ENCODE data around the gene SLAMF9. TPM values are rescaled to one million over a fixed set of nuclear protein-coding genes. Genes with fewer than 3 reads are reported as not detected.
A peak's percentile ranks its signal among the peaks of the same experiment; 100 is the strongest.

SLAMF9 gene
- total RNA-seq, 8 experiments from 2014 or later, result 0.43 TPM; not detected in 7

GRCh38 chr1:159943908-159944622 is 10.0 kb downstream of the SLAMF9 start:
- Histone ChIP-seq H3K27ac (no peak overlapping the region), H3K4me1 (replicated peaks in 1 of 2) (peaks cover 45 to 48% of the 10 kb centered on the region in 2 donors), H3K4me3 (peak overlapping the region in 3 of 5 donors; percentile 43 to 55 (median 52))
- no peak for ATAC-seq (replicated peaks in 6 of 8)
- in situ Hi-C loops (cut with MboI; ENCODE audit: low pct_unique_long_range_greater_than_20kb in 2 of 9, low sequenced_read_pairs in 9 of 9, unreplicated experiment in 9 of 9), result loop anchor here in 3 of 9 experiments (25.0 kb wide), 3 partner anchors 143 to 293 kb away; partner anchors contain the start of genes IGSF8 (in 2 of the 3), KCNJ9 (in 2 of the 3) and DUSP23 (in 1 of the 3)
- 78 to 100% (median 83%) methylated on average over 1 to 9 of the region's 9 CpGs; no CpG with 5 or more reads in 4 of the 10 experiments for WGBS, 10 experiments

- ATAC-seq (replicated peaks in 6 of 8), result no peak
- in situ Hi-C loops (cut with MboI; ENCODE audit: low pct_unique_long_range_greater_than_20kb in 2 of 9, low sequenced_read_pairs in 9 of 9, unreplicated experiment in 9 of 9), result loop anchor here in 3 of 9 experiments (25.0 kb wide), 3 partner anchors 144 to 294 kb away; partner anchors contain the start of genes IGSF8 (in 2 of the 3), KCNJ9 (in 2 of the 3) and DUSP23 (in 1 of the 3)
- Histone ChIP-seq H3K4me3 (no peak overlapping the region), H3K4me1 (replicated peaks in 1 of 2) (peaks cover 45 to 49% of the 10 kb centered on the region in 2 donors), H3K27ac (no peak overlapping the region)
- WGBS, 10 experiments, result 35 to 95% methylated on average over 4 to 5 of the region's 5 CpGs; no CpG with 5 or more reads in 8 of the 10 experiments
These were observed 10.8 kb downstream of the SLAMF9 start for GRCh38 chr1:159943278-159943640.

GRCh38 chr1:159942632-159943277 is 11.3 kb downstream of the SLAMF9 start:
- Histone ChIP-seq H3K4me1 (replicated peaks in 1 of 2) (peaks cover 49 to 54% of the 10 kb centered on the region in 2 donors), H3K4me3 (no peak overlapping the region), H3K27ac (peak overlapping the region in 1 of 2 donors; percentile 68)
- ATAC-seq (replicated peaks in 6 of 8), result no peak
- in situ Hi-C loops (cut with MboI; ENCODE audit: low pct_unique_long_range_greater_than_20kb in 2 of 9, low sequenced_read_pairs in 9 of 9, unreplicated experiment in 9 of 9), result loop anchor here in 3 of 9 experiments (25.0 kb wide), 3 partner anchors 145 to 295 kb away; partner anchors contain the start of genes IGSF8 (in 2 of the 3), KCNJ9 (in 2 of the 3) and DUSP23 (in 1 of the 3)
- WGBS, 10 experiments, result 64 to 100% (median 76%) methylated on average over 1 to 5 of the region's 15 CpGs; no CpG with 5 or more reads in 5 of the 10 experiments

DNA sequence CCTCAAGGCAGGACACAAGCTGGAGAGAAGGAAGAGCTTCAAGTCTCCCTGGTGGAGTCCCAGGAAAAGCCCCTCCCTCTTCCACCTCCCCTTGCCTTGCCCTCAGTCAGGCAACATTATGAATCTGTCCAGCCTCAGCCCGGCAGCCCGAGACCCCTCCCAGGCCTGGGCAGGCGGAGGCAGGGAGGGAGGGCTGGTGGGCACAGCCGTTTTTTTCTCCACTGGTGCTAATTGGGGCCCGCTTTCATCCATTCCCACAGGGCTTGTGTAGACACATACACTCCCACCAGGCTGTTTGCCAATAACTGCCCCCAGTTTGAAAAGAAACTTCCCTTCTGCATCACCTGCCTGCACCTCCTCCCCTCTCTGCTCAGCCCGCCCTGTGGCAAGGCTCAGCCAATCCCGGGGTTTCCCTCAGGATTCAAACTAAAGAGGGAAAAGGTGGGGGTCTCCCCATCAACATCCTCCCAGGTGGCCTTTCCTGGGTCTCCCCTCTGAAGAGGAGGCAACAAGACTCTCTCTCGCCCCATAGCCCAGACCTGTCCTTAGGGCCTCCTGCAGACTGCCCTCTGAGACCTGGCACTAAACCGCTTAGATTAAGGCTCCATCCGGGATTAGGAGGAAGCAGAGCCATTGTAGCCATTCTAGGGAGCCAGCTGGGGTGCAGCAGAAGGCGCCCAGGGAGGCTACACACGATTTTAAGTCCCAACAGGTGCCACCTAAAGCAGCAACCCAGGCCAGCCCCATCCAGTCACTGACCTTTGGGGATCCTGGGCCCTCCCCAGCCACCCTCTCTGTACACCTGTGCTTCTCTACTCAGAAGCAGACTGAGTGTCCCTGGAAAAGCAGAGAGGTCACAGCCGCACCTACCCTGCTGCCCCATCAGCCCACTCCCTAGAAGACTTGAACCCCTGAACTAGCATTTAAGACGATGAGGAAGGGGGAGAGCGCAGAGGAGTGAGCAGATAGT is 12.2 kb downstream of the SLAMF9 start:
- H3K27ac ChIP-seq, result peak overlapping the region; percentile 67 to 68
- peak overlapping the region in 2 of 5 donors; percentile 2 to 15 for H3K4me3 ChIP-seq
- peaks cover 58 to 63% of the 10 kb centered on the region in 2 donors for H3K4me1 ChIP-seq (replicated peaks in 1 of 2)
- 39 to 100% (median 73%) methylated on average over 1 to 10 of the region's 15 CpGs; no CpG with 5 or more reads in 2 of the 10 experiments for WGBS, 10 experiments
- peak in 5 of 8 experiments; percentile 7 to 30 (median 18) for ATAC-seq (replicated peaks in 6 of 8)
- in situ Hi-C loops (cut with MboI; ENCODE audit: low pct_unique_long_range_greater_than_20kb in 2 of 9, low sequenced_read_pairs in 9 of 9, unreplicated experiment in 9 of 9), result loop anchor here in 3 of 9 experiments (25.0 kb wide), 3 partner anchors 145 to 295 kb away; partner anchors contain the start of genes IGSF8 (in 2 of the 3), KCNJ9 (in 2 of the 3) and DUSP23 (in 1 of the 3)

- H3K4me3 ChIP-seq, result peak overlapping the region in 2 of 5 donors; percentile 2 to 15
- ATAC-seq (replicated peaks in 6 of 8), result peak in 5 of 8 experiments; percentile 36 to 62 (median 57)
- 0 to 80% (median 3%) methylated on average over 1 to 4 of the region's 5 CpGs; no CpG with 5 or more reads in 4 of the 10 experiments for WGBS, 10 experiments
- in situ Hi-C loops (cut with MboI; ENCODE audit: low pct_unique_long_range_greater_than_20kb in 2 of 9, low sequenced_read_pairs in 9 of 9, unreplicated experiment in 9 of 9), result loop anchor here in 3 of 9 experiments (25.0 kb wide), 3 partner anchors 146 to 296 kb away; partner anchors contain the start of genes IGSF8 (in 2 of the 3), KCNJ9 (in 2 of the 3) and DUSP23 (in 1 of the 3)
- peak overlapping the region; percentile 67 to 68 for H3K27ac ChIP-seq
- H3K4me1 ChIP-seq (replicated peaks in 1 of 2), result peaks cover 62 to 66% of the 10 kb centered on the region in 2 donors
These were observed 12.9 kb downstream of the SLAMF9 start for GRCh38 chr1:159941141-159941540.

DNA sequence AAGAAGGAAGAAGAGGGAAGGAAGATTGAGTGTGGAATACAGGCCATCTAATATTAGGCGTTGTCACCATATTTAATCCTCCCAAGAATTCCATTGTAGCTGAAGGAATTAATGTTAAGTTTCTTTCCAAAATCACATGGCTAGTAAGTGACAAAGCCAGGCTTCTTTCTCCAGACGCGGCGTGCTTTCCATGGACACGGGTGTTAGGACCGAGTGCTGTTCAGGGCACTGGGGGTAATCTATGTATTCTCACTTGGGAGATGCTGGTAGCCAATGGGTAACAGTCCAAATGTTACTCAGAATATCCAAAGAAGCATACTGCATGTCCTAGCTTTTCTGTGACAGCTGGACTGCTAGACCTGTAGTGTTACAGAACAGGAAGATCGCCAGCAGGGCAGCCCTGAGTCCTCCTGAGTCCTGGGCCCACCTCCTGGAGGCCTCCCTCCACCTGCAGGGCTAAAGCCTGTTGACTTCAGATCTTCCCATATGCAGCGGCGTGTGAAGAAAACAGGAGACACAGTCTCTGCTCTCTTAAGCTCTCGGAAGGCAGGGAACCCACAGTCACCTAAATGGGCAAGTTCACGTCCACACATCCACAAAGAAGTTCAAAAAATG is 13.9 kb downstream of the SLAMF9 start:
- H3K4me1 ChIP-seq (replicated peaks in 1 of 2), result peaks cover 62% of the 10 kb centered on the region in 2 donors
- in situ Hi-C loops (cut with MboI; ENCODE audit: low pct_unique_long_range_greater_than_20kb in 2 of 9, low sequenced_read_pairs in 9 of 9, unreplicated experiment in 9 of 9), result loop anchor here in 3 of 9 experiments (25.0 kb wide), 3 partner anchors 147 to 297 kb away; partner anchors contain the start of genes IGSF8 (in 2 of the 3), KCNJ9 (in 2 of the 3) and DUSP23 (in 1 of the 3)
- peak overlapping the region in 1 of 2 donors; percentile 10 for H3K27ac ChIP-seq
- WGBS, 10 experiments, result 40 to 100% (median 95%) methylated on average over 1 to 11 of the region's 11 CpGs; no CpG with 5 or more reads in 2 of the 10 experiments
- ATAC-seq (replicated peaks in 6 of 8), result no peak
- no peak overlapping the region for H3K4me3 ChIP-seq

GRCh38 chr1:159939678-159940002 is 14.4 kb downstream of the SLAMF9 start:
- peaks cover 61 to 62% of the 10 kb centered on the region in 2 donors for H3K4me1 ChIP-seq (replicated peaks in 1 of 2)
- no peak overlapping the region for H3K27ac ChIP-seq
- ATAC-seq (replicated peaks in 6 of 8), result peak in 2 of 8 experiments; percentile 45 to 63
- 7 to 100% (median 47%) methylated on average over 1 to 3 of the region's 3 CpGs; no CpG with 5 or more reads in 2 of the 10 experiments for WGBS, 10 experiments
- in situ Hi-C loops (cut with MboI; ENCODE audit: low pct_unique_long_range_greater_than_20kb in 2 of 9, low sequenced_read_pairs in 9 of 9, unreplicated experiment in 9 of 9), result loop anchor here in 4 of 9 experiments (5.0 to 25.0 kb wide), 6 partner anchors 65 to 298 kb away; partner anchors contain the start of genes IGSF8 (in 2 of the 4), KCNJ9 (in 2 of the 4), DUSP23 (in 1 of the 4) and KCNJ10 (in 1 of the 4)
- no peak overlapping the region for H3K4me3 ChIP-seq

GRCh38 chr1:159938905-159939677 is 14.9 kb downstream of the SLAMF9 start:
- in situ Hi-C loops (cut with MboI; ENCODE audit: low pct_unique_long_range_greater_than_20kb in 2 of 9, low sequenced_read_pairs in 9 of 9, unreplicated experiment in 9 of 9), result loop anchor here in 4 of 9 experiments (5.0 to 25.0 kb wide), 6 partner anchors 66 to 298 kb away; partner anchors contain the start of genes IGSF8 (in 2 of the 4), KCNJ9 (in 2 of the 4), DUSP23 (in 1 of the 4) and KCNJ10 (in 1 of the 4)
- ATAC-seq (replicated peaks in 6 of 8), result peak in 2 of 8 experiments; percentile 62 to 64
- 36 to 100% (median 82%) methylated on average over 1 to 6 of the region's 6 CpGs for WGBS, 10 experiments

DNA sequence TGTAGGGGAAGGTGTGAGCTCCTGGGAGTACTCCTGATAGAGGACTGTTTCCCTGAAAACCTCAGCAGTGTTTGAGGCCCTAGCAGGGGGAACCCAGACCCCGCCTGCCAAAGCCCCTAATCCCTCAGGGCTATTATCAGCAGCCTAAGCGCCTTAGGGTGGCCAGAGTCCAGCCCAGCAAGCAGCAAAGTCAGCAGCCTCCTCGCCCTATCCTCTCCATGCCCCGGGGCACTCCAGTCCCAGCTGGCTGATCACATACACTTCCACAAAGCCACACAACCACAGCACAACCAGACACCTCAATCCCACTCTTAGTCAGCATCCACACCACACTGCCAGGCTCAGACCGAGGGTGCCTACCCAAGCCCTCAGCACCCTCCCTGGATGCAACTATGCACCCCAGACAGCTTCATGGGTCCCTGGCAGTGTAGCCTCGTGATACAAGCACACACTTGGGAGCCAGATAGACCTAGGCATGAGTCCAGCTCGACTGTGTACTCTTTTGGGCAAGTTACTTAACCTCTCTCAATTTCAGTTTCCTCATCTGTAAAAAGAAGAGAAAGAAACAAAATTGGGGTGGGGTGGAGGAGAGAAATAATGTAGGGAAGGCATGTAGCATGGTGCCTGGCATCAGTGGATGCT is 15.7 kb downstream of the SLAMF9 start:
- Histone ChIP-seq H3K4me3 (no peak overlapping the region), H3K27ac (no peak overlapping the region), H3K4me1 (replicated peaks in 1 of 2) (peaks cover 48 to 50% of the 10 kb centered on the region in 2 donors)
- in situ Hi-C loops (cut with MboI; ENCODE audit: low pct_unique_long_range_greater_than_20kb in 2 of 9, low sequenced_read_pairs in 9 of 9, unreplicated experiment in 9 of 9), result loop anchor here in 4 of 9 experiments (5.0 to 25.0 kb wide), 6 partner anchors 66 to 299 kb away; partner anchors contain the start of genes IGSF8 (in 2 of the 4), KCNJ9 (in 2 of the 4), DUSP23 (in 1 of the 4) and KCNJ10 (in 1 of the 4)
- ATAC-seq (replicated peaks in 6 of 8), result peak in 2 of 8 experiments; percentile 8 to 22
- 43 to 86% (median 58%) methylated on average over 1 to 7 of the region's 7 CpGs; no CpG with 5 or more reads in 4 of the 10 experiments for WGBS, 10 experiments

More at GRCh38 chr1:159938905-159939677, 14.9 kb downstream of the SLAMF9 start:
- peaks cover 55 to 57% of the 10 kb centered on the region in 2 donors for H3K4me1 ChIP-seq (replicated peaks in 1 of 2)
- H3K4me3 ChIP-seq, result no peak overlapping the region
- no peak overlapping the region for H3K27ac ChIP-seq

Measured in motor neuron (in vitro differentiated cells).